RPMI8226 (cell line): ENCODE measurements around the gene SLC35B2.

Source experiments
- DNase-seq: peaks from one replicate; pipeline ENCODE4 v3.0.0-alpha.2; 2015

The SLC35B2 gene

GRCh38 chr6:44266347-44266746 lies 9.0 kb upstream of the SLC35B2 start:
- no peak for DNase-seq

GRCh38 chr6:44265722-44266233 lies 8.4 kb upstream of the SLC35B2 start:
- DNase-seq: no peak

GRCh38 chr6:44265007-44265721 lies 7.8 kb upstream of the SLC35B2 start, which contains the start of gene NFKBIE:
NFKBIE (minus strand) TSS chr6:44265551; CDS start chr6:44265346, 205 bp downstream.
- DNase-seq: peak; percentile 86

- peak; percentile 87 for DNase-seq
Observed at GRCh38 chr6:44264154-44265006, 7.1 kb upstream of the SLC35B2 start.

GRCh38 chr6:44263354-44264100 lies 6.2 kb upstream of the SLC35B2 start:
- DNase-seq: peak; percentile 31

- no peak for DNase-seq
Observed at GRCh38 chr6:44262467-44263353, 5.4 kb upstream of the SLC35B2 start.

- no peak for DNase-seq
Observed at GRCh38 chr6:44261581-44261980, 4.3 kb upstream of the SLC35B2 start.

GRCh38 chr6:44260451-44261297 lies 3.3 kb upstream of the SLC35B2 start:
- DNase-seq: no peak

GRCh38 chr6:44260011-44260410 lies 2.7 kb upstream of the SLC35B2 start:
- DNase-seq: no peak

- no peak for DNase-seq
Observed at GRCh38 chr6:44258921-44259320, 1.6 kb upstream of the SLC35B2 start.

- DNase-seq: no peak
Observed at GRCh38 chr6:44258325-44258863, 1.1 kb upstream of the SLC35B2 start.

GRCh38 chr6:44257753-44258324 lies 511 bp upstream of the SLC35B2 start:
- DNase-seq: no peak

- no peak for DNase-seq
Observed at GRCh38 chr6:44256775-44257024, 628 bp downstream of the SLC35B2 start.

GRCh38 chr6:44255871-44256774 lies 1.2 kb downstream of the SLC35B2 start:
- no peak for DNase-seq

- peak; percentile 23 for DNase-seq
Observed at GRCh38 chr6:44255105-44255808, 2.1 kb downstream of the SLC35B2 start.

- no peak for DNase-seq
Observed at GRCh38 chr6:44254191-44255104, 2.9 kb downstream of the SLC35B2 start.

GRCh38 chr6:44253307-44254101 lies 3.8 kb downstream of the SLC35B2 start:
- peak; percentile 70 for DNase-seq
